AG08395 (cell line): Measurements from ENCODE around the gene TRPV3.
"Not testable (repeated sequence)": the region's sequence is repeated elsewhere in the genome, so short reads cannot be mapped to it uniquely, and the experiment has no call there.

Experiments used
- DNase-seq: peaks from one replicate; pipeline ENCODE4 v3.0.0; 2012; ENCODE audit warnings: mixed read lengths, low spot score

The TRPV3 gene

DNA sequence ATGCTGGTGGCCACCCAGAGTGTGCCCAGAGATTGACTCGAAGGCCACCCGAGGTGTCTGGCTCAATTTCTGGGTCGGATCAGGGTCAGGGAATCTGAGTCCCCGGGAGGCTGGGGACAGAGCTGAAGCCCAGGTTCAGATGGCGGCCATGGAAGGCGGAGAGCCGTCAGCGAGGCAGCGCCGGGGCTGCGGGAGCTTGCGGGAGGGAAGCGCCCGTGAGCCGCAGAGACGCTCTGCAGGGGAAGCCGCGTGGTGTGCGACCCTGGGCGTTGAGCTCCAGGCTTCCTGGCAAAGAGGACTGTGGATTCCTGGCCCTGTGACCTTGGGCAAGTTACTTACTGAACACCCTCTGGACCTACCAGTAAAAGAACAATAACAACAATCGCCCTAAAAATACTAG, 85.5 kb downstream of the TRPV3 start:
- no peak for DNase-seq

DNA sequence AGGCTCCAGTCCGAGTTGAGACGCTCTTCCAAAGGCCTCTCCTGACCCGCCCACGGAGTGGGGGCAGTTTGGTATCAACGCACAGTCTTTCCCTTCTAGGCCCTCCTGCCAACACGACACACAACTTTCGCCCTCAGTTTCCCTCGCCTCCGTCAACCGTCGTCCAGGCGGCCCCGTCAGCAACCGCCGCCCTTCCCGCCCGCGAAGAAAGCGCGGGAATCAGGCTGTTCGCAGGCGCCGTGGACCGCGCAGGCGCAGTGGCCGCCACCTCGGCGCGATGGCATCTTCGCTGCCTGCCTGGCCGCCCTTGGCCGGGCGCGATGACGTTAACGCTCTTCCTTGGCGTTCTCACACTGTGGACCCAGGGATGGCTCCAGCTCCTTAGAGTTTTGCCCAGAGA, 86.0 kb downstream of the TRPV3 start, which contains the start of gene SPATA22:
SPATA22 (minus strand) TSS at position 221 of the 400 bp plus-strand sequence. CDS start 2,494 bp downstream, outside the sequence.
- DNase-seq: no peak

DNA sequence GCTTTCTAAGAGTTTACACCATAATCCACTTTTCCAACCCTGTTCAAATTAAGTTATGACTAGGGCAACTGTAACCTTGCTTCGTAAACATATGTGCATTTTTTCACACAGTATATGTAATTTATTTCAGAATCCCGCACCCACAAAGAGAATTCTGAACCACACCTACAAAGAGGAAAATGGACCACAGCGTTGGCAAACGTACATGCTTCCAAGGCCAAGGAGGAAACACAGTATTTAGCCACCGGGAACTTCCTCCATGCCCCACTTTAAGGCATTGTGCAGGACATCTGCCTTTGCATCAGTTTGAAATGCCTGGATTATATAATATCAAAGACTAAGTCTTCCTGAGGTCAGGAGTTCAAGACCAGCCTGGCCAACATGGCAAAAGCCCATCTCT, 88.1 kb downstream of the TRPV3 start:
- DNase-seq: no peak

DNA sequence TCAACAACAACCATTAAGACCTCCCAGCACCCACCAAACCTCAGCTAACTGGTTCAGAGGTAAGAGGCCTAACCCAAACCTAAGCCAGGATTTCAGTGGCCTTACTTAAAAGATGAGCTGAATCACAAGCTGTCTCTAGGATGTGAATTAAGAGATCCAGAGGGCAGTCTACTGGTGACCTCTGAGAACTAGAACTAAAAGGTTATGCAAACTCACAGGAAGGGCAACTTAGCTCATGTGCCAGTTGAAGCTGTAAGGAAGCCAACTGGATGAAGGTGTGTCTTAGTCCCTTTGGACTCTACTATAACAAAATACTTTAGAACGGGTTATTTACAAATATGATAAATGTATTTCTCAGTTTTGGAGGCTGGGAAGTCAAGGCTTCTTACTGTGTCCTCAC, 91.3 kb downstream of the TRPV3 start:
- DNase-seq: not testable (repeated sequence)
